Ramos (cell line): ENCODE data around the gene CCDC82.

ENCODE experiments used
- in situ Hi-C: fragments of 300-500 bp; cut with MboI; formaldehyde crosslinking; loops from one replicate; pipeline ENCODE4 v1.14.3; 2022; ENCODE audit warnings: low sequenced_read_pairs; ENCODE audit not compliant: unreplicated experiment

Gene CCDC82

DNA sequence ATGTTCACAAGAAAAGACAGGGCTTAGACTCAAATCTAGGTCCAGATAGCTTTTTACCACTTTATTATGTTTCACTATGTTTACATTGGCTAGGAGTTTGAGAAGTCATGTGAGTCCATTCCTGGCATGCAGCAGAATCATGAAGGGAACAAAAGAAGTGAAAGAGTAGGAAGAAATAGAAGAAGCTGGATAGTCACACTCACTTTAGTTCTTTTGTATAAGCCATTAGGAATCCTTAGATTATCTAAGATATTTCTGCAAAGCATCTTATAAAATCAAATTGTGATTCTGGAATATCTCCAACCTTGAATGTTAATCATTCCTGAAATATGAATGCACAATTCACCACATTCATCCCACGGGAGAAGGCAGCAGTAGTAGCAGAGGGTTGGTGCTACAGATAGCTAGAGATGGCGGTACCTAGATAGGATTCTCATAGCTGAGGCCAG, 78.6 kb downstream of the CCDC82 start:
- in situ Hi-C loops = no loop called here

DNA sequence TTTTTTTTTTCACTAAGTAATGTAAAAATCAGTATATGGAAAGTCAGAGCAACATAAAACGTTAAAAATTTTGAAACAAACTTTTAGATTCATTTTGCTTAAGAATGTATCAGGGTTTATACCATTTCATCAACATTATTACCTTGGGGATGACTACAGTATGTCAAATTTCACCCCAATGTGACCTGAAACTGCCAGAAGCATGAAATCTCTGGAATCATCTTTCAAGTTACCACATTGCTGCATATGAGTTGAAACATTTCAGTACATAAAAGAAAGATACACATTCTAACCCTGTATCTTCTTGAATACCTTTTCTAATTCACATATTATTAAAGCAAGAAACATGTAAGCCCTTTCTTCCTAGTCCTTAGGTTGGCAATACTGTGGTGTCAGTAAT, 79.5 kb downstream of the CCDC82 start:
- in situ Hi-C loops = no loop called here

DNA sequence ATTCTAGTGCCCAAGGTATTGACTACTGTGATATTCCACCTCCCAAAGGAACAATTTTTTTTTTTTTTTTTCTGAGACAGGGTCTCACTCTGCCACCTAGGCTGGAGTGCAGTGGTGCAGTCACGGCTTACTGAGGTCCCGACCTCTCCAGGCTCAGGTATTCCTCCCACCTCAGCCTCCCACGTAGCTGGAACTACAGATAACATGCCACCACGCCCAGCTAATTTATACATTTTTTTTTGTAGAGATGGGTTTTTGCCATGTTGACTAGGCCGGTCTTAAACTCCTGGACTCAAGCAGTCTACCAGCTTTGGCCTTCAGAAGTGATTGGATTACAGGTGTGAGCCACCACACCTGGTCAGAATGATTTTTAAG, 80.1 kb downstream of the CCDC82 start:
- in situ Hi-C loops = no loop called here

DNA sequence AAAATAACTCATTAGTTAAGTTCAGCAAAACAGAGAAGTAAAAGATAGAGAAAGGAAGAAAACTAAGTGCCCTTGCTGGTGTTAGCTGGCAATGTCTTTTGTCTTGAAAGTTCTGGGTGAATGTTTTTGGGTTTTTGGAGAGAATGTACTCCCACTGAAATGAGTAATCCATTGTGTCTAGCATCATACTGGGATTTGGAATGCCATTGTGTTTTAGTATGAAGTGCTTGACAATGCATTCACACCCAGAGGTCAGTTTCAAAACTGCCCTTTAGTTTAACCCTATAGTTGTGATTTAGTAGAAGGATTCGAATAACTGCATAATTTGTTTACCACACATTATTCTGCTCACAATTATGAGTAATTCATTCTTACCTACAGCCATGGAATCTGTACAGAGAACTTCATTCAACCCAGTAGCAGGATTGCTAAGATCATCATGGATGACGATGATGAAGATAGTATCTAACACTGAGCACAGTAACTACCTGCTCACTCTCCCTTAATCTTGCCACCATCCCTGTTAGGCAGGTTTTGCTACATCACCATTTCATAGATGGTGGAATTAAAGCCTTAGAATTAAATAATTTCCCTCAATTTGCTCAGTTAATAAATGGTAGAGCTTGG, 80.6 kb downstream of the CCDC82 start:
- in situ Hi-C loops = no loop called here

DNA sequence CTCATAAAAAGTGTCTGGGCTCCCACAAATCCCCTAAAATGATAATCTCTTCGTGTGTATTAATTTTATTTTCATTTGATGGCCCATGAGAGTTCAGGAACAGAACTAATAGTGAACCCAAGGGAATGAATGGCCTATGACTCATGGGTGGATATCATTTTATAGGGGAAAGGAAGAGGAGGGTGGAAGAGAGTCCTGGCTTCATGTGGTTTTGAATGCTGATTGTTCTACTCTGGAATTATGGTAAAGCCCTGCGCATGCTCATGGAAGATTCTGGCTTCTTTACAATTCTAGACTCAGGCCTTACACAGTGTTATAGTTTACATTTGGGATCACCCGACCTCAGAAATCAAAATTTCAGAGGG, 82.0 kb downstream of the CCDC82 start:
- in situ Hi-C loops = no loop called here

DNA sequence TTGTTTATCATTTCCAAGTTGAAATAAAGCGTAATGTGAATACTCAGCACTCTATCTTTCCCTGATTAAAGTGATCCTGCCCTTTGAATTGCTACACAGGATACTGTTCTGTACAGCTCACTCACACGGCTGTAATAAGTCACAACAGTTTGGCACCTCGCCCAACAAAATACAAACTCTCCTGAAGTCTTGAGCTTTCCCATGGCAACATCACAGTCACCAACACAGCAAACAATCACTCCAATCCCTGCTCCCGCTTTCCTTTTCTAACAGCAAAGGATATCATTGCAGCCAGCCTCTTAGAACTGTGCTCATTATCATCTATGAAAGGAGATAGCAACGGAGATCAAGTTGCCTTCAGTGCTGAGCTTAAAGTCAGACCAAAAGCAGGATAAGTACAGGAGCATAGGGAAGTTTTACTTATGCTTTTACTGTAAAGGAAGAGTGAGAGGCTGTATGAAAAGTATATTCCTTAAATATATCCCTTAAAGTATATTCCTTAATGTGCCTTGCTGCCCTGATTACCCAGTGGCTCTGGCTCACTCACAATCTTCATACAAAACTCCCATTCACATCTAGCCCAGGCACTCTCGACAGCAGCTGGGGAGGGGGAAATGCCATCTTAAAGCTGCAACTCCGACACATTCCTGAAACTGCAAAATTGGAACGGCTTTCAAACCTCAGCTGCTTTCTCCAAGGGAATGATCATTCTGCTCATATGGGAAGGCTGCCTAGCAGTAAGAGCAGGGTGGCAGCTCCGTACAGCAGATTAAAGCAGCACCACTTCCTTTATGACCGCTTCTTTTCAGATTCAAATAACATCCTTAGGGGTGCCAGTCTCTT, 82.6 kb downstream of the CCDC82 start:
- in situ Hi-C loops = no loop called here

DNA sequence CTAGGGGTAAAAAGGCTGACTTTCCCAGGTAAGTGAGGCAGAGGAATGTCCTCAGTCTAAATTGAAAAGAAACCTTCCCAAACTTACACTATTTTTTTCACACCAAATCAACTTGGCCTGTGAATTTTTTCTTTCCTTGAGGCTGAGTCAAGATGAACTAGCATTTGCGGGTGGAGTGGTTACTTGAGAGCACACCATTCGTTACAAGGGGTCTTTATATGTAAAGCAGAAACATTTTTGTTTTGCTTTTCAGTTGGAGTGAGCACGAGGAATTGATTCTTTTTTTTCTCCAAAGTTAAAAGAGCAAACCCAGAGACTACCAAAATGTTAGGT, 83.1 kb downstream of the CCDC82 start:
- in situ Hi-C loops = no loop called here

DNA sequence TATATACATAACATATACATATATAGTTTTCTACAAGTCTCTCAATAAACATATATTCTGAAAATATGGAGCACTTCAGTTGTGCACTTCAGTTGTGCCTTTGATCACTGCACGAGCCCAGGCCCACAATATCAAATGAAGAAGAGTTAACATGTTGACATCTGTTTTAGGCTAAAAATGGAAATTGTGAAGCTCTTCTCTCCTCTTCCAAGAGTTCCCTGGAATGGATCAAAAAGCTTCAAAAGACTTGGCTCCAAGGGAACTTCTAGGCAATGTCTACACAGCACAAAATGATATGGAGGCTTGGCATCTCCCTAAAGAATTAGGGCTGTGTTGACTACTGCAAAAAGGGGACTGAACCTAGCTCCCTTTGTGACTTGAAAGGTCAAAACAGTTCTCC, 83.6 kb downstream of the CCDC82 start:
- in situ Hi-C loops = no loop called here

DNA sequence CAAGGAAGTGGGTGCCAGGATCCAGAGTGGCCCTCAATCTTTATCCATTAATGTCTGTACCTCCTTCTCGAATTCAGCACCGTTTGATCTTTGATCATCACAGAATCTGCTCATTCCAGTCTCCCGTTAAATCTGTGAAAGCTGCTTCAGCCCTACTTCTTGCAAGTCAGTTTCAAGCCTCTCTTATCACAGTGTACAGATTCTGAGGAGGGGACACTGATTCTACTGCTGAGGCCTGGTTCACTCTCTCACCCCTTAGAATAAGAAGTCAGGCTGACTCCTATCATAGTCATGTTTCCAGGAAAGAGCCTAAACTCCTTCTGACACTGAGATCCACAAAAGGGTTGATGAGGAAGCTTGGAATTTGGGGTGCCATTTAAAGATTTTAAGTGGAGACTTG, 85.7 kb downstream of the CCDC82 start:
- in situ Hi-C loops = no loop called here

DNA sequence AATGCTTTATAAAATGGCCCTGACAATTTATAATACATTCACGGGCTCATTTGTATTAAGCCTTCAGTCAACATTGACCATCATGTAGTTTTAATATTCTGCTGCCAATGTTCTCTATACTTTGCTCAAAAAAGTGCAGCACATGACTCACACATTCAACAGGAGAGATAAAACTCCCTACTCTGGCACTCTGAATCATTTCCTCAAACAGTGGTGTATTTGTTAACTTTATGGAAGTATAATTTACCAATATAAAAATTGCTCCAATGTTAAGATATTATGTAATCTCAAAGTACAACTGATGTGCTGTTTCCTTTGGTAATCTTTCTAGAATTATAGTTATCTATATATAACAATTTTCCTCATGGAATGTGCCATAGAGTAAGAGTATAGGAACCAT, 86.6 kb downstream of the CCDC82 start:
- in situ Hi-C loops = no loop called here
